Fibroblast of skin of left biceps (primary cell): ENCODE data around the gene TCEA2.

Experiments used
- DNase-seq, 2 experiments: peaks; one replicate each; pipeline ENCODE4 v3.0.0-alpha.2; 2013; ENCODE audit warnings: low read depth in 2 of 2

TCEA2 gene

GRCh38 chr20:64049060-64049877 is 13.7 kb upstream of the TCEA2 start, which contains the start of gene SOX18:
Gene SOX18, minus strand, starts transcription at chr20:64049639. Its CDS starts 123 bp downstream, at chr20:64049516.
- no peak for DNase-seq

- DNase-seq: no peak
Measured at GRCh38 chr20:64049878-64050260, 13.1 kb upstream of the TCEA2 start.

DNA sequence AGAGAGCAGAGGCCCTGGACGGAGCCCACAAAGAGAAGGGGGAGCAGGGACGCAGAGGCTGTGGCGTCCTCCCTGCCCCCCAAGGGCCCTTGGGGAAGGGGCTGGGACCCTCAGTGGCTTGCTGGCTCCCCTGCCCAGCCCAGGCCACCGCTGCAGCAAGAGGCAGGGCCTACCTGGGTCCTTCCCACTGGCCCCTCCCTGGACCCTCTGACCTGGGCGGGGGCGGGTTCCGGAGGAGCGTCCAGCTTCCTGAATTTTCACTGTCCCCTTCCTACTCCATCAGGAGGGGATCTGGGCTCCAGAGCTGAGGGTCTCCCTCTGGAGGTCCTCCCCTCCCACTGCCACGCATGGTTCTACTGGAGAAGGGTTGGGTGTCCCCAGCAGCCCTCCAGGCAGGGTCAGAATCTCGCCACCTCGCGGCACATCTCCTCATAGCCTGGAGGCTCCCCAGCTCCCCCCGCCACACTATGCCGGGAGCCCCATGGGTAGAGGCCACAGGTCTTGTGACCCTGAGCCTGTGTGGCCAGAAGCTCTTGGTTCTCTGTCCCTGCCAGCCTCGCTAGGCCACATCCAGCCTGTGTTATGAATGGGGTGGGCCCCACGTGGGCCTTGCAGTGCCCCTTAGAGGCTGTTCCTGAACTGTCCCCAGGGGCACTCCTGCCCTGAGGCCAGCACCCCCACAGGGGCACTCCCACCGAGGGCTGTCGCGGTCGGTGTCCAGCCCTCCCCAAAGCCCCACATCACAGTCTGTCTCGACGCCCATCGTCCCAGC is 12.6 kb upstream of the TCEA2 start:
- DNase-seq: no peak

DNA sequence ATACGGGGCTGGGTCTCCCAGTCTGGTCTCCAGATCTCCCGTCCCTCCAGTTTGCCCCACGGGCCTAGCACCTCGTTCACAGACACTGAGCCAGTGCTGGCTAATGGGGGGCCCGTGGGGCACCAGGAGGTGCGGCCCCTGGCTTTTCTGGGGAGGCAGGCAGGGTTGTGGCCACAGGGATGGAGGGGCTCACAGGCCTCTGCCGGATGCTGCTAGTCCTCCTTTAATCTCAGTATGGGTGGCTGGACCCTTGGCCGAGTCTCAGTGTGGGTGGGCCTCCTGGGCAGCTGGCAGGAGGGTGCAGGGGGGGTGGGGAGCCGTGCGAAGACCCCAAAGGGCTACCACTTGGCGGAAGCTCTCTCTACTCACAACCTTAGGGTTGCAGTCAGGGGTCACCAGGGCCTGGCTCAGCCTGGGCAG is 12.0 kb upstream of the TCEA2 start:
- no peak for DNase-seq

DNA sequence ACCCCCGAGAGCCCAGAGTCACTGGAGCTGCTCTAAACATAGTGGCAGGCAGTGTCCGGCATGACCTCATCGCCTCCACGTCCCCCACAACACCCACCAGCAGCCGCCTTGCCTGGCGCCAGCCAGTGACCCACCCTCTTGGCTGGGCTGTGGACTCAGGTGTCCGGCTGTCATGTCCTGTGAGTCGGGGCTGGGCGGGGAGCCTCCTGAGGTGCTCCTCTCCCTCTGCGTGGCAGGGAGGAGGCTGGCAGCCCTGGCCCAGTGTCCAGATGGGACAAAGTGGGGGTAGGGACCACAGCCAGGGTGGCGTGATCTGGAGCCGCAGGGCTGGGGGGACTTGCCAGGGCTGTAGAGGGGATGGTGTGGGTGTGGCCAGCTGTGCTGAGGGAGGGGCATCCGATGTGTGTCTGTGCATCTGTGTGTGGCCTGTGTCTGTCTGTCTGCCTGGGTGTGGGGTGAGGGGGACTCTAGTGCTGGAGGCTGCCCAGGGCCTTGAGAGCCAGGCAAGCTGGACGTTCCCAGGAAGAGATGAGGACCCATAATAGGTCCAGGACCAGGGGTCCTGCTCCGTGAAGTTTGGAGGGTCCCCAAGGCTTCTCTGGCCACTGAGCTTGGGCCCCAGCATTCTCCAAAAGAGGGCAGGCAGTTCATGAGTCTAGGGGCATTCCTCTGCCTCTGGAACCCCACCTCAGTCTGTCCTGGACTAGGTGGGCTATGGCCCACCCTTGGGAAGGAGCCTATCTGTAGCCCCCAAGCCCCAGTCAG is 11.3 kb upstream of the TCEA2 start:
- no peak for DNase-seq

DNA sequence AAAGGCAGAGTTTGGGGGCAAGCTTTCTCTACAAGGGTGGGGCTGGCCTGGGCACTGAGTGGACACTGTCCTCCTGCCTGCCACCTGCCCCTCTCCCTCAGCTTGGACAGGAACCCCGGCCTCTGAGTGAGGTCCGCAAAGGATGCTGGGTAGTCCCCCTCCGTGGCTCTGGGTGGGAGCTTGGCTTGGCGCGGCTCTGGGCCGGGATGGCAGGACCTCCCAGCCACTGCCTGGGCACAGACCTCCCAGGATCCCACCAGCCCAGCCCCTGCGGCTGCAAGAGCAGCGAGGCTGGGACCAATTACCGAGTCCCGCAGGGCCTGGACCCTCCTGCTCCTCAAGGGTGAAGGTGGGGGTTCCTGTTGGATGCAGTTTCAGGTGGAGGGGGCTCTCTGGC is 10.7 kb upstream of the TCEA2 start:
- no peak for DNase-seq

GRCh38 chr20:64052987-64053840 is 9.8 kb upstream of the TCEA2 start:
- no peak for DNase-seq

DNA sequence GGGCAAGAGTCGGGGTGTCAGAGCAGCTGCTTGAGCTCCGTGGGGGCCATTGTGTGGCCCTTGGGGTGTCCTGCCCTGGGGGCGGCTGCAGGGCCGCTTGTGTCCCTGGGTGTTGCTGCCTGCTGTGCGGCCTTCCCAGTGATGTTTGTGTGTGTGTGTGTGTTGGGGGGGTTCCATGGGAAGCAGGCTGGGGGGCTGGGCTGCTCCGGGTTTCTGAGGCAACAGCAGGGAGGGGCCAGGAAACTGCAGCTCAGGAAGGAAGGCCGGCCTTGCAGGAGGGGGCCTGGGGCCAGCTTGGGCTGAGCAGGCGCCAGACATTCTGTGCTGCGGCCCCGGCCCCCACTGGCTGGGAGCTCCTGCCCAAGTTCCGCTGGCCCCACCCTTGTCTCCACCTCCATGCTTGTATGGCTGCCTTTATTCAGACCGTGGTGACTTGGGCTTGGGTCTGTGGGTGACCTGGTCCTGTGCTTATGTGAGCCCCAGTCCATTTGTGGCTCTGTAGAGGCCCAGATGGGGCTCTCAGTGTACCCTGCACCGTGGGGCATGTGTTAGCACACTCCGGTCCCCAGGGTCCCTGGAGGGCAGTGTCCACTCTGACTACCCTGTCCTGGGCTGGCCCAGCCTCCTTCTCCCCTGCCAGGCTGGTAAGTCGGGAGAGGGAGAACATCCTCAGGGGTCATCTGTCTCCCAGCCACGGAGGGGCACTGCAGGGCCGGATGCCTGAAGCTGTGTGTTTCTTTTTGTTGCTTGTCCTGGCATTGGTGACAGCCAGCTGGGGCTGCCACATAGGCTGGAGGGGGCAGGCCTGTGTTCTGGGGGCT is 8.9 kb upstream of the TCEA2 start:
- no peak for DNase-seq

- no peak for DNase-seq
Measured at GRCh38 chr20:64055396-64055892, 7.6 kb upstream of the TCEA2 start.

- no peak for DNase-seq
Measured at GRCh38 chr20:64055893-64056638, 6.9 kb upstream of the TCEA2 start.

- DNase-seq: no peak
Measured at GRCh38 chr20:64056639-64056888, 6.4 kb upstream of the TCEA2 start.

DNA sequence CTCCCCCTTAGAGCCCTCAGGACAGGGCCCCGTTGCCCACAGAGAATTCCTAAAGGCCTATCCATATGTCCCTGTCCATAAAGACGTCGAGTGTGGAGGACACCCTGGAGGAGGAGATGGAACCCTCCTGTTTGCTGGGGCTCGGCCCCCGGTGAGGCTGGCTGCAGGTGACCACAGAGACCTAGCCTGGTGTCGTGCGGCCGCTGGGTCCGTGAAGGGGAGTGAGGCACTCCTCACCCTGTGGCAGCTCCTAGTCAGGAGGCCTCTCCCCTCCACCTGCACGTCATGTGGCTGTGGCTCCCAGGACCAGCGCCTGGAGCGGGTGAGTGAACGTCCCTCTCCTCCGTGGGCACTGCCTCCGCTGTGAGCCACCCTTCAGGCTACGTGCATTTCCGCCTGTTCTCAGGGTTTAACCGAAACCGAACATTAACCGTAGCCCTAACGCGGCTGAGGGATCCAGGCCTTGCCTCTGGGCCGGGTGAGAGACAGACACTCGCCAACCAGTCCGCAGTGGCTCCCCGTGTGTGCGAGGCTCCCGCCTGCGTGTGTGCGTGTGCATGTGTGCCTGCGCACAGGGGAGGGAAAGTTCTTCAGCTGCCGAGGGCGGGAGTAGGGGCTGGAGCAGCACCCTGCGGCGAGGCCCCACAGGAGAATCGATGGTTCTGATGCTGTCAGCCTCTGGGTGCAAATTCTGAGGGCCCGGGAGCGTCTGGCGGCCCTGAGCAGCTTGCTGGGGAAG is 5.9 kb upstream of the TCEA2 start:
- no peak for DNase-seq

- DNase-seq: no peak
Measured at GRCh38 chr20:64057628-64058498, 5.1 kb upstream of the TCEA2 start.

DNA sequence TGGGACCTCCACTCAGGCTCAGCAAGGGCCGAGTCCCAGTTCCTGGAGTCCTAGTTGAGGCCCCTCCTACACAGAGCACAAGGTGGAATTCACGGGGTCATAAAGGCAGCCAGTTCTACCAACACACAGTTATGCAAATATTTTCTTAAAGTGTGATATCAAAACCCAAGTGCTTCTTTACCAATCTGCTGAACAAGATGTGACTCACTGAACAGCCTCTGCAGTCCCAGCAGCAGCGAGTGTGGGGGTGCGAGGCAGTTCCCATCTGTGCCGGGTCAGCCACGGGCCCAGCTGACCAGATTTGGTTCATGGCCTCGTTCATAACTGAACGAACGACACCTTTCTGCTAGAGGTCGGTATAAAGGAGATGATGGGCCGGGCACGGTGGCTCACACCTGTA is 4.5 kb upstream of the TCEA2 start:
- no peak for DNase-seq

- DNase-seq: no peak
Measured at GRCh38 chr20:64062276-64062595, 762 bp upstream of the TCEA2 start.

GRCh38 chr20:64063389-64064144 is 569 bp downstream of the TCEA2 start:
- no peak for DNase-seq

DNA sequence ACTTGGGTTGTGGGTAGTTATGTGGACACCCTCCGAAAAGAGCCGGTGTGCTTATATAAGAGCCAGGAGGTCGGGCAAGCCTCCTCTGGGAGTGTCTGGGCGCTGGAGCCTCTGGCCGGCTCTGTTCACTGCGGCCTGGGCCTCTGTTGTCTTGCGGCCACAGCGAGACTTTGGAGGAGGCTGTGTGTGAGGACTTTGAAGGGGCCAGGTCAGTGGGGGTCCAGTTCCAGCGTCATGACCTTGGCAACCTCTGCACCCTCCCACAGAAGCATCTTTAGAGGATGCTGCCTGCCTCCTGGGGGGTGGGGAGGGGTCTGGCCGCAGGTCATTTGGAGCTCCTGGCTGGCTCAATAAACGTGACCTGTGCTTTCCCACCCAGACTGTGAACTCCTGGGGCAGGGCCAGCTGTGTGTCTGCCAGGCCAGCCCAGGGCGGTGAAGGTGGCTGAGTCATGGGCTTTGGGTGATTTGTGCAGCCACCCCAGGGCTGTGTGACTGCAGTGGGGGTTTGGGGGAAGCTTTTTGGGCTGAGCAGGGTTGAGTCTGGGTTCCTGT is 1.2 kb downstream of the TCEA2 start:
- no peak for DNase-seq
